HEK293 (cell line): ENCODE results near the gene ZNF416.

Source experiments
- CTCF ChIA-PET: fragments of 350-600 bp; formaldehyde crosslinking; extraction: SDS; loops from one replicate; lab custom pipeline; 2021; ENCODE audit warnings: antibody characterized with exemption; lab: Yijun Ruan, JAX
- POLR2A ChIA-PET: fragments of 300-600 bp; formaldehyde crosslinking; extraction: SDS; loops from one replicate; lab custom pipeline; 2020; ENCODE audit warnings: antibody characterized with exemption, inconsistent platforms; lab: Yijun Ruan, JAX
- H3K27ac ChIP-seq: fragments of 200-500 bp; sonication (Bioruptor generic); 2 replicates; pipeline ENCODE4 v1.5.1; 2014; ENCODE audit warnings: low read depth, low read length, control low read depth, inconsistent platforms; ENCODE audit errors: extremely low read depth
- H3K36me3 ChIP-seq, 2 experiments: fragments of 200-500 bp in 1 of 2; sonication (Bioruptor generic) in 1 of 2; 1 replicate in 1 of 2; 2 replicates in 1 of 2; pipeline ENCODE4 v1.5.1; 2014 to 2017; ENCODE audit warnings: inconsistent platforms in 2 of 2, low read length in 2 of 2; ENCODE audit not compliant: control insufficient read depth in 2 of 2, insufficient read depth in 1 of 2
- H3K4me1 ChIP-seq: fragments of 200-500 bp; sonication (Bioruptor generic); 2 replicates; pipeline ENCODE4 v1.5.1; 2014; ENCODE audit warnings: mild to moderate bottlenecking, low read length, inconsistent platforms; ENCODE audit not compliant: control insufficient read depth, insufficient read depth
- H3K4me3 ChIP-seq: 2 replicates; pipeline ENCODE4 v1.5.1; 2011; ENCODE audit warnings: low read depth, mild to moderate bottlenecking, control low read depth, low read length, moderate library complexity
- H3K9me3 ChIP-seq: fragments of 200-500 bp; sonication (Bioruptor generic); 2 replicates; pipeline ENCODE4 v1.5.1; 2014; ENCODE audit warnings: low read depth, low read length, inconsistent platforms; ENCODE audit not compliant: control insufficient read depth, insufficient read depth
- GFI1B ChIP-seq: fragments of 450-650 bp; formaldehyde crosslinking; IDR thresholded peaks from 2 replicates; pipeline ENCODE4 v1.5.1; 2016; ENCODE audit warnings: missing biosample characterization, missing genetic modification characterization
- SCRT2 ChIP-seq: fragments of 450-650 bp; formaldehyde crosslinking; IDR thresholded peaks from 2 replicates; pipeline ENCODE4 v1.5.1; 2016; ENCODE audit warnings: missing biosample characterization, missing genetic modification characterization
- ZFHX2 ChIP-seq: fragments of 450-650 bp; formaldehyde crosslinking; conservative IDR thresholded peaks from 2 replicates; pipeline ENCODE4 v1.5.1; 2016; ENCODE audit warnings: missing biosample characterization, missing genetic modification characterization
- ZNF112 ChIP-seq: fragments of 450-650 bp; formaldehyde crosslinking; IDR thresholded peaks from 2 replicates; pipeline ENCODE4 v1.5.0; 2017; ENCODE audit warnings: missing biosample characterization, missing genetic modification characterization
- ZNF175 ChIP-seq: fragments of 450-650 bp; formaldehyde crosslinking; IDR thresholded peaks from 2 replicates; pipeline ENCODE4 v1.5.1; 2016; ENCODE audit warnings: missing biosample characterization, missing genetic modification characterization
- ZNF239 ChIP-seq: fragments of 450-650 bp; formaldehyde crosslinking; IDR thresholded peaks from 2 replicates; pipeline ENCODE4 v1.5.1; 2016; ENCODE audit warnings: missing biosample characterization, missing genetic modification characterization
- ZNF248 ChIP-seq: fragments of 450-650 bp; formaldehyde crosslinking; IDR thresholded peaks from 2 replicates; pipeline ENCODE4 v1.5.1; 2017; ENCODE audit warnings: missing biosample characterization, missing genetic modification characterization
- ZNF280C ChIP-seq: fragments of 450-650 bp; formaldehyde crosslinking; IDR thresholded peaks from 2 replicates; pipeline ENCODE4 v1.5.1; 2016; ENCODE audit warnings: missing biosample characterization, missing genetic modification characterization
- ZNF341 ChIP-seq: fragments of 450-650 bp; formaldehyde crosslinking; IDR thresholded peaks from 2 replicates; pipeline ENCODE4; 2016; ENCODE audit warnings: low read depth, missing biosample characterization, missing genetic modification characterization
- ZNF501 ChIP-seq: fragments of 450-650 bp; formaldehyde crosslinking; IDR thresholded peaks from 2 replicates; pipeline ENCODE4 v1.5.1; 2016; ENCODE audit warnings: missing biosample characterization, missing genetic modification characterization
- ZNF580 ChIP-seq: fragments of 450-650 bp; formaldehyde crosslinking; IDR thresholded peaks from 2 replicates; pipeline ENCODE4 v1.5.1; 2016; ENCODE audit warnings: missing biosample characterization, missing genetic modification characterization
- ZNF596 ChIP-seq: fragments of 450-650 bp; IDR thresholded peaks from 2 replicates; pipeline ENCODE4 v1.5.0; 2018; ENCODE audit warnings: missing biosample characterization, mild to moderate bottlenecking, missing genetic modification characterization, moderate library complexity
- ZSCAN16 ChIP-seq: fragments of 450-650 bp; formaldehyde crosslinking; IDR thresholded peaks from 2 replicates; pipeline ENCODE4 v1.5.1; 2016; ENCODE audit warnings: missing biosample characterization, missing genetic modification characterization
- TF ChIP-seq, protein P1 (sequence below): fragments of 450-650 bp; formaldehyde crosslinking; IDR thresholded peaks from 2 replicates; pipeline ENCODE4 v1.5.1; 2016; ENCODE audit warnings: missing biosample characterization, missing genetic modification characterization, low read depth
- TF ChIP-seq, protein P2 (sequence below): fragments of 450-650 bp; formaldehyde crosslinking; conservative IDR thresholded peaks from 2 replicates; pipeline ENCODE4 v1.5.1; 2016; ENCODE audit warnings: low read depth, missing biosample characterization, missing genetic modification characterization
- TF ChIP-seq, protein P3 (sequence below): fragments of 450-650 bp; formaldehyde crosslinking; IDR thresholded peaks from 2 replicates; pipeline ENCODE4 v1.5.1; 2016; ENCODE audit warnings: missing biosample characterization, missing genetic modification characterization

ZNF416 gene

DNA sequence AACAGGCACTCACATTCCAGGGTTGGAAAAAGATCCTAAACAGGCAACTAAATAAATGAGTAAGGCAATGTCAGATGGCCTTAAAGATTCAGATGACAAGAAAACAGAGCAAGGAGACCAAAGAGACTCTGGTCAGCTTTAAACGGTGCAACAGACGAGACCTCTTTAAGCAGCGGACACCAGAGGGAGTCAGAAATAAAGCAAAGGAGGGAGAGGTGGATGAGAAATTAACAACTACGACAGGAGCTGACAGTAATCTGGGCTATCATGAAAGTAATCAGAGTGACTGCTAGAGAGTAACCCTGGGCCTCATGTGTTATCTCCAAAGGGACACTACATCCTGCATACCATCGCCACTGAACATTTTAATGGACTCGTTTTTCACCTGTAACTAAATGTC is 20.2 kb downstream of the ZNF416 start:
- Histone ChIP-seq H3K9me3 (peaks cover 6% of the 10 kb centered on the region; the same call in 1 of the 2 replicates), H3K4me1 (no peaks in the 10 kb centered on the region; the same call in 1 of the 2 replicates), H3K27ac (no peak overlapping the region), H3K36me3 (peaks cover 28 to 46% of the 10 kb centered on the region in 2 experiments), H3K4me3 (peak overlapping the region; percentile 69)
- TF ChIP-seq ZNF596, result no peak
- peak; percentile 72; the same call in 1 of the 2 replicates for TF ChIP-seq SCRT2
- ChIA-PET CTCF (interaction anchor here (0.6 kb wide), 2 partner anchors 161 to 1010 kb away, joined by 3 to 5 read pairs; no protein-coding TSS in a partner anchor), POLR2A (interaction anchor here (0.6 to 1.0 kb wide), 3 partner anchors 10 to 196 kb away, joined by 3 to 4 read pairs (median 3); partner anchors contain the start of gene ZNF772)

DNA sequence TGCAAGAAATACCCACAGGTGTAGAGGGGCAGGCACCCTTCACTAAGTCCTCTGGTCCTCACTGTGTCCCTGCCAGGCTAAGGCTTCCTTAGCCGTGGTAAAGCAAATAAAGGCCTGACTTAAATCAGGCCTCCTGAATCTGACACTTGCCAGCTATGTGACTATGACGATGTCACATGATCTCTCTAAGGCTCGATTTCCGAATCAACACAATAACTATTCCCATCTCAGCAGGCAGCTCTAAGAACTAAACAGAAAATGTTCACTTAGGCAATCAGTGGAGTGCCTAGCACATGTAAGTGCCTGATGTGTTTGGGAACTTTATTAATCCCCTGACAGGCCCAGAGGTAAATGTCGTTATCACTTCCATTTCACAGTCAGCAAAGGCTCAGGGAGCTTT is 21.1 kb downstream of the ZNF416 start:
- ChIA-PET POLR2A (no interaction called here), CTCF (interaction anchor here (0.6 kb wide), 1 partner anchor 1009 kb away, joined by 5 read pairs; no protein-coding TSS in a partner anchor)
- TF ChIP-seq ZSCAN16, result no peak
- no peak for TF ChIP-seq ZNF280C (tag by site-specific recombination)
- no peak for TF ChIP-seq ZNF580
- TF ChIP-seq ZFHX2 (tag by site-specific recombination), result no peak
- no peak for TF ChIP-seq ZNF248 (tag by site-specific recombination)
- H3K36me3 ChIP-seq, result peaks cover 37 to 54% of the 10 kb centered on the region in 2 experiments
- no peaks in the 10 kb centered on the region; the same call in 1 of the 2 replicates for H3K4me1 ChIP-seq
- no peak overlapping the region for H3K4me3 ChIP-seq
- peaks cover 4% of the 10 kb centered on the region; the same call in 1 of the 2 replicates for H3K9me3 ChIP-seq
- H3K27ac ChIP-seq, result no peak overlapping the region

DNA sequence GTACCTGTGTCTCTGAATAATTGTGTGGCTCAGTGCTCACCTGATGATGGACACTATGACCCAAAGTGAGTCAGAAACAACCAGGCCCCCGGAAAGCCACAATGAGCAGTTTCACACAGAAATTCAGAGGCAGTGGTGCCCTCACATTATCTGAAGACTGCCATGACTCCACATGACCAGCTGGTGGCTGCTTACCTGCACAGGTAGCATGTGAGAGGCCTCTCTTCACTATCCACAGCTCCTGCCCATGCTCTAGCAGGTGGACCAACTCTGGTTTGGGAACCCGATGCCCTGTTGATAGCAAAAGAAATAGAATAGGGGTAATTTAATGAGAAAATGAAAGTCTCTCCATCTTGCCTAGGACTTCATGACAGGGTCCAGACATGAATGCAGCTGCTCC is 26.3 kb downstream of the ZNF416 start:
- H3K4me1 ChIP-seq, result no peaks in the 10 kb centered on the region
- ChIA-PET CTCF (interaction anchor here (0.7 kb wide), 1 partner anchor 147 kb away, joined by 3 read pairs; no protein-coding TSS in a partner anchor), POLR2A (no interaction called here)
- TF ChIP-seq, protein P1, sequence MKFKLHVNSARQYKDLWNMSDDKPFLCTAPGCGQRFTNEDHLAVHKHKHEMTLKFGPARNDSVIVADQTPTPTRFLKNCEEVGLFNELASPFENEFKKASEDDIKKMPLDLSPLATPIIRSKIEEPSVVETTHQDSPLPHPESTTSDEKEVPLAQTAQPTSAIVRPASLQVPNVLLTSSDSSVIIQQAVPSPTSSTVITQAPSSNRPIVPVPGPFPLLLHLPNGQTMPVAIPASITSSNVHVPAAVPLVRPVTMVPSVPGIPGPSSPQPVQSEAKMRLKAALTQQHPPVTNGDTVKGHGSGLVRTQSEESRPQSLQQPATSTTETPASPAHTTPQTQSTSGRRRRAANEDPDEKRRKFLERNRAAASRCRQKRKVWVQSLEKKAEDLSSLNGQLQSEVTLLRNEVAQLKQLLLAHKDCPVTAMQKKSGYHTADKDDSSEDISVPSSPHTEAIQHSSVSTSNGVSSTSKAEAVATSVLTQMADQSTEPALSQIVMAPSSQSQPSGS (tag by site-specific recombination), result no peak
- TF ChIP-seq, protein P2, sequence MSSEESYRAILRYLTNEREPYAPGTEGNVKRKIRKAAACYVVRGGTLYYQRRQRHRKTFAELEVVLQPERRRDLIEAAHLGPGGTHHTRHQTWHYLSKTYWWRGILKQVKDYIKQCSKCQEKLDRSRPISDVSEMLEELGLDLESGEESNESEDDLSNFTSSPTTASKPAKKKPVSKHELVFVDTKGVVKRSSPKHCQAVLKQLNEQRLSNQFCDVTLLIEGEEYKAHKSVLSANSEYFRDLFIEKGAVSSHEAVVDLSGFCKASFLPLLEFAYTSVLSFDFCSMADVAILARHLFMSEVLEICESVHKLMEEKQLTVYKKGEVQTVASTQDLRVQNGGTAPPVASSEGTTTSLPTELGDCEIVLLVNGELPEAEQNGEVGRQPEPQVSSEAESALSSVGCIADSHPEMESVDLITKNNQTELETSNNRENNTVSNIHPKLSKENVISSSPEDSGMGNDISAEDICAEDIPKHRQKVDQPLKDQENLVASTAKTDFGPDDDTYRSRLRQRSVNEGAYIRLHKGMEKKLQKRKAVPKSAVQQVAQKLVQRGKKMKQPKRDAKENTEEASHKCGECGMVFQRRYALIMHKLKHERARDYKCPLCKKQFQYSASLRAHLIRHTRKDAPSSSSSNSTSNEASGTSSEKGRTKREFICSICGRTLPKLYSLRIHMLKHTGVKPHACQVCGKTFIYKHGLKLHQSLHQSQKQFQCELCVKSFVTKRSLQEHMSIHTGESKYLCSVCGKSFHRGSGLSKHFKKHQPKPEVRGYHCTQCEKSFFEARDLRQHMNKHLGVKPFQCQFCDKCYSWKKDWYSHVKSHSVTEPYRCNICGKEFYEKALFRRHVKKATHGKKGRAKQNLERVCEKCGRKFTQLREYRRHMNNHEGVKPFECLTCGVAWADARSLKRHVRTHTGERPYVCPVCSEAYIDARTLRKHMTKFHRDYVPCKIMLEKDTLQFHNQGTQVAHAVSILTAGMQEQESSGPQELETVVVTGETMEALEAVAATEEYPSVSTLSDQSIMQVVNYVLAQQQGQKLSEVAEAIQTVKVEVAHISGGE (tag by site-specific recombination), result no peak
- no peak for TF ChIP-seq ZNF239 (tag by site-specific recombination)
- no peak for TF ChIP-seq ZNF501 (tag by site-specific recombination)
- TF ChIP-seq, protein P3, sequence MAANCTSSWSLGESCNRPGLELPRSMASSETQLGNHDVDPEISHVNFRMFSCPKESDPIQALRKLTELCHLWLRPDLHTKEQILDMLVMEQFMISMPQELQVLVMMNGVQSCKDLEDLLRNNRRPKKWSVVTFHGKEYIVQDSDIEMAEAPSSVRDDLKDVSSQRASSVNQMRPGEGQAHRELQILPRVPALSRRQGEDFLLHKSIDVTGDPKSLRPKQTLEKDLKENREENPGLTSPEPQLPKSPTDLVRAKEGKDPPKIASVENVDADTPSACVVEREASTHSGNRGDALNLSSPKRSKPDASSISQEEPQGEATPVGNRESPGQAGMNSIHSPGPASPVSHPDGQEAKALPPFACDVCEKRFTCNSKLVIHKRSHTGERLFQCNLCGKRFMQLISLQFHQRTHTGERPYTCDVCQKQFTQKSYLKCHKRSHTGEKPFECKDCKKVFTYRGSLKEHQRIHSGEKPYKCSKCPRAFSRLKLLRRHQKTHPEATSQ (tag by site-specific recombination), result no peak
- TF ChIP-seq ZNF112 (tag by site-specific recombination), result no peak
- TF ChIP-seq ZNF175 (tag by site-specific recombination), result no peak
- TF ChIP-seq GFI1B (tag by site-specific recombination), result no peak
- no peak for TF ChIP-seq ZNF341 (tag by site-specific recombination)
- H3K9me3 ChIP-seq, result peaks cover 7% of the 10 kb centered on the region
- H3K27ac ChIP-seq, result no peak overlapping the region
- peaks cover 87 to 99% of the 10 kb centered on the region in 2 experiments for H3K36me3 ChIP-seq
- no peak overlapping the region for H3K4me3 ChIP-seq
